ENCODE measurements around the gene NNAT.

NNAT gene

DNA sequence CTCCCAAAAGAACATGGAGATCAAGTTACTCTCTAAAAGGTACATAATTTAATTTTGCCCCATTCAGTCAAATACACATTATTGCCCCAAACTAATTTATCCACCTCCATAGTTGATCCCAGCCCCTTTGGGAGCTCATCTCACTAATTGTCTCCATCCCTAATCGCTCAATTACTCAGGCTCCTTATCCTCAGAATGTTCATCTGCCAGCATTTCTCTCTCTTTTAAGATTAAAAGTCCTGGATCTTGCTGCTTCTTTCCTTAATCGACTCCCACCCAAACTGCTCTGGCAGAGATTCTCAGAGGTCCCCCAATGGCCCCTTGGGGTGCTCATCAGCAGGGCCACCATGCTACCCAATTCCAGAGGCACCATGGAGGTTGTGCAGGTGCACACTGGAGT is 18.4 kb upstream of the NNAT start:
- no peak for DNase-seq (ENCODE audit: low read depth)

DNA sequence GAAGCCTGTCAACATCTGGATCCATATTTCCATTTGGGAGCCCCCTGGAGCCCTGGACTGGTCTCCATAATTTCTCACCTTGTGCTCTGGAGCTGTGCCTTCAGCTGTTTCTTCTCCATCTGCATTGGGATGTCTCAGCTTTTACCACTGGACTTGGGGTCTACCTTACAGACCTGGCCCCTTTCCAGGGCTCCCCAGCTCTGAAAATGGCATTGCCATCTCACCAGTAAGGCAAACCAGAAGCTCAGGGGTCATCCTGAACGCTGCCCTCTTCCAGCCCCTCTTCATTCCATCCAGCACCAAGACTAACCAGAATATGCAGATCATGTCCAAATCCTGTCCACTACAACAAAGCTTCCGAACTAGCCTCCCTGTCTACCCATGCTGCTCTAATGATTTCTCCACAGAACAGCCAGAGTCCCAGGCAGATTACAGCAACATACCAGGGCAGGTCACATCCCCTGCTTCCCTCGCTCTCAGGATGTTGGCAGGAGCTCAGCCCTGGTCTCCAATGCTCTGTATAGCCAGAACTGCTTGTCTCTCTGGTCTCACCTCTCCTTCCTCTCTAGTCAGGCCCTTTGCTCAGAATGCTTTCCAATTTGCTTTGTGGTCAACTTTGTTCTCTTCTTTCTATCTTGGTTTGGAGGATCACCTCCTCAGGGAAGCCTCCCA is 17.7 kb upstream of the NNAT start:
- no peak for DNase-seq (ENCODE audit: low read depth)

DNA sequence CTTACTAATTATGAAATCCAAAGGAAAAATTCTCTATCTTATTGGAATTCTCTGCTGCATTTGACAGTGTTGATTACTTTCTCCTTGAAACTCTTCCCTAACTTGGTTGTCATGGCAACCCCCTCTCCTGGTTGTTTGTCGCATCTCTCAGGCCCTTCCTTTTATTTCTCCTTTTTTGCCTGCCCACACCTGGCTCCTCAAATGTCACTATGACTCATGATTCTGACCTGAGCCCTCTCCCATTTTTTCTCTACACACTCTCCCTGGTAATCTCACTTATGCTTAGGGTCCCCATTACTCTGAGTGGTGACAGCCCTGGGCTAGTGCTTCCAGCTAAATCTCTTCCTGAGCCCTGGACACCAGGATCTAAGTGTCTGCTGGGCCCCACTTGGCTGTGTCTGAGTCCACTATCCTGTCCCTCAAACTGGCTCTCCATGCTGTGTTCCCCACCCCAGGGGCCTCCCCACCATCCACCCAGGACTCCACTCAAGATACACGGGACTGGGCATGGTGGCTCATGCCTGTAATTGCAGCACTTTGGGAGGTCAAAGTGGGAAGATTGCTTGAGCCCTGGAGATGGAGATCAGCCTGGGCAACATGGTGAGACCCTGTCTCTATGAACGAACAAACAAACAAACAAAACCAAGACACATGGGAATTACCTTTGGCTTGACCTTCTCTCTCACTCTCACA is 16.5 kb upstream of the NNAT start:
- DNase-seq (ENCODE audit: low read depth): no peak

DNA sequence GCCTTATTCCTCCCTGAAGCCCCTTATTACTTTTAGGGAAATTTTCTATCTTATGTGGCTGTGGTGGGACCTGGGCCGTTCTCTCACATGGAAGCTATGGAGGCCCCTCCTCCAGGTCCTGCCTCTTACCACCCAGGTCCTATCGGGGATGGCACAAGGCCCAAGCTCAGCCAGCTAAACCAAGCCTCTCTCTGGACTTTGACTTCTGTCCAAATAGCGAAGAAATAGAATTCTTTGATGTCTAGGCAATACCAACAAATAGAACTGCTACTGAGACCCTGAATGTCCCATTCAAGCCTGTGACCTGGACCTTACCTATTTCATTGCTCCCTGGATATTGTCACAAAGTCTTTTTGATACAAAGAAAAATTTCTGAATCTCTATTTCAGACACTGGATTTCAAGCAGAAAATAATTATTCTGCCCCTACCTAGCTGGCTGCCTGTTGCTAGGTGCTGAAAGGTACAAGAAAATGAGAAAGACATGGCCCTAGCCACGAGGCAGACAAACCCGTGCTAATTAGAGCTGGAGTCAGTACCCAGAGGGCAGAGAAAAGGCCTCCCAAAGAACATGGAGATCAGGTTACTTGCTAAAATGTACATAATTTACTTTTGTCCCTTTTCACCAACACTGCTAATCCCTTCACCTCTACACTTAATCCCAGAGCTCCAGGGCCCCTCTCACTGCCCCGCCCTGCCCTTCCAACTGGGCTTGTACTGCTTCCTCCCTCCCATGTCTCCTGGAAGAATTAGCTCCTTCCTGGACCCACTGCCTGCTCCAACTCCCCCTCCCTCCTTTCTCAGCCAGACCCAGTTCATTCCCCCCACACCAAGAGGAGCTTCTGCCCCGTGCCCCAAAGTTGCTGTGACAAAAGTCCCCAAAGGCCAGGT is 15.5 kb upstream of the NNAT start:
- no peak for DNase-seq (ENCODE audit: low read depth)

DNA sequence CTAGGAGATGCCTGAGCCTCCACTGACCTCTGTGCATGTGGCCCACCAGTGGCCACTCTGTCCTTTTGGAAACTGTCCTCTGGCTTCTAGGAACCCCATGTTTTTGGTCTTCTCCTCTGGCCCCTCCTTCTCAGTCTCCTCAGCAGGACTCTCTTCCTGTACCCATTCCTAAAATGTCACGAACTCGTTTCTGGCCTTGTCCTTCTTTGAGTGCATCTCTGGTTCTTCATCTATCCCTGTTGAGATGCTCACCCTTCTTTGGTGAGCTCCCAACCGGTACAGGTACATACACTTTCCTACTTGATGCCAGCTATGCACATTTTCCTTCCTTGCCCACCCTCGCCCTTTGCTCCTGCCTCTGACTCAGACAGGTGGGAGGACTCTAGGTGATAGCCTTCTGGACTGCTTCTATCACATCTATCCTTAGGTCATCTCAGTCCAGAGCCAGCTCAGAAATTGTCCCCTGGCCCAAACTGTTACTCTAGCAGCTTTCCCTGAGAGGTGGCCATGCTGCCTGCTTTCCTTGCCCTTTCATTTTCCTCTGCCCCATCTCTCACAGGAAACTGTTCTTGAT is 14.8 kb upstream of the NNAT start:
- DNase-seq (ENCODE audit: low read depth): no peak

DNA sequence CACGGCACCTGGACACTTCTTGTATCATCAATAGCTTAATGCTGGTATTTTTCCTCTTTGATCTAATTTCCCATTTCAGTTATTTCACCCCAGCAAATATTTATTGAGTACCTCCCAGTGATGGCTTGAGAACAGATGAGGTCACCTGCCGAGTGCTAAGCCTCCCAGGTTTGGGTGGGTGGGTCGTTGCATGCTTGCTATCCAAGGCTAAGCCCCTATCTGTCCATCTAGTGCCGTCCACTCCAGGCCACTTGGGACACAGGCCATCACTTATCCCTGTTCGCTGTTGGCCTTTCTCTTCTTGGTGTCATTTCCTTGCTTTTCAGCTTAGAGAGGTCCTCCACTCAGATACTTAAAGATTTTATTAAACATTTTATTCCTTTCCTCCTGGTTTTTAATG is 10.8 kb upstream of the NNAT start:
- no peak for DNase-seq (ENCODE audit: low read depth)

DNA sequence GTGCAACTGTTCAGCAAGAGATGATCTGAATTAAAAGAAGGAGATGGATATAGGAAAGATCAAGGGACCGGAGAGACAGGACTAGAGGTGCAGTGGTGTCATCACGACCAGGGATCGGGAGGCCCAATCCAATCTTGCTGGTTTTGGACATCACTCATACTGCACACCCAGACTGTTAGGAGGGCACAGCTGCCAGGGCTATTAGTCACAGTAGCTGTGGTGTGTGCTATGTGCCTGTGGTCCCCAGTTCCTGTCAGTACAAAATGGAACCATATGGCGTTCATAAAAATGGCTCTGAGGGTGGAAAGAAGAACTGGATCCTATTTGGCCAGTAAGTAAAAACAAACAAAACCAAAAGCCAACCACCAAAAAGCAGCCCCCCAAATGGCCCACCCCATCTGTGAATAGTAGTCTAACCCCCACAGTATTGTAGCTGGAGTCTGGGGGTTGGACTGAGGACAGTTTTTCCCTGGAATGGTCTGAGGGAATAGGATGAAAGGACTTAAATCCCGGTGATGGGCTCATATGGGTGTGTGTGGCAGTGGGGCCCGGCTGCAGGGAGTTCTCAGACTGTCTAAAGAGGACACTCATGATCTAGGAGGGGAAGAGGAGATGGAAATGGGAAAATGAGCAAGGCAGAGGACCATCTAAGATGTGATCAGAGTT is 9.3 kb upstream of the NNAT start:
- DNase-seq (ENCODE audit: low read depth): no peak

DNA sequence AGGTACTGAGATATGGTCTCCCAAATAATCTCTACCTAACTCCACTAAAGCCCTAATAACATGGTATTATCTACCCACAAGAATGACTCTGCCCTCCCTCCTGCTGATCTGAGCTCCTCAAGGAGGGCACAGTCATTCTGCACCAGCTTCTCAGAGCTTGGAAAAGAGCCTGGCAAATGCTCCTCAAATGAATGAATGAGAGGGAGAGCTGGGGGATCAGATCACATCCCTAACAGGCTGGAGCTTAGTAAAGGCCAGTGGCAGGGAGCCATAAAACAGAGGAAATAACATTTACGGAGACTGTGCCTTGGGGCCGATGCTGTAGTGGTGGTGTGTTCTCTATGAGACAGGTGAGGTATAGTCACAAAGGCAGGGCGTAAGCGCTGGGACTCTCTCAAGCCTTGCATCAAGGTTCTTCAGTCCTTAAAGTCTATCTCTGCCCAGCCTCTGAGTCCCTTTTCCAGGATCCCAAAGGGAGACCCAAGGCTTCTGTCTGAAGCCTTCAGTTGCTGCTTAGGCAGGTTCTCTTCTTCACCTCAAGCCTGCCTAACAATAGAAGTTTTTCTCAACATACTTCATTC is 7.2 kb upstream of the NNAT start:
- DNase-seq (ENCODE audit: low read depth): no peak

DNA sequence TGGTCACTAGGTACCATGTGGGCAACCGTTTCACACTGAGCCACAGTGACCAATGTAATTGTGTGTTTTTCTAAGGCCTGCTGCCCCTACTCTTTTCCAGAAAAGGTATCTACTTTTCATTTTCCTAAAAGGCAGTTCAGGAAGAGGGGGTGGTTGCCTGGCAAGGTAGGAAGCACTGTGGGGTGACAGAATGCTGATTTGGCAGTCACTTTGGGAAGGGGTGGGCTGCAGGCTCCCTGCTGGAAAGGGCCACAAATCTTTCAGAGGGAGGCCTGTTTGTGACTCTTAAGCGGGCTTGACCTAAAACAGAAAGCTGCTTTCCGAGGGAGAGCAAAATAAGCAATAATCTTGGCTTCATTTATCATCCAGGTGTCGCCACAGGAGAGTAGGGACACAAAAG is 5.2 kb upstream of the NNAT start:
- DNase-seq (ENCODE audit: low read depth): no peak

DNA sequence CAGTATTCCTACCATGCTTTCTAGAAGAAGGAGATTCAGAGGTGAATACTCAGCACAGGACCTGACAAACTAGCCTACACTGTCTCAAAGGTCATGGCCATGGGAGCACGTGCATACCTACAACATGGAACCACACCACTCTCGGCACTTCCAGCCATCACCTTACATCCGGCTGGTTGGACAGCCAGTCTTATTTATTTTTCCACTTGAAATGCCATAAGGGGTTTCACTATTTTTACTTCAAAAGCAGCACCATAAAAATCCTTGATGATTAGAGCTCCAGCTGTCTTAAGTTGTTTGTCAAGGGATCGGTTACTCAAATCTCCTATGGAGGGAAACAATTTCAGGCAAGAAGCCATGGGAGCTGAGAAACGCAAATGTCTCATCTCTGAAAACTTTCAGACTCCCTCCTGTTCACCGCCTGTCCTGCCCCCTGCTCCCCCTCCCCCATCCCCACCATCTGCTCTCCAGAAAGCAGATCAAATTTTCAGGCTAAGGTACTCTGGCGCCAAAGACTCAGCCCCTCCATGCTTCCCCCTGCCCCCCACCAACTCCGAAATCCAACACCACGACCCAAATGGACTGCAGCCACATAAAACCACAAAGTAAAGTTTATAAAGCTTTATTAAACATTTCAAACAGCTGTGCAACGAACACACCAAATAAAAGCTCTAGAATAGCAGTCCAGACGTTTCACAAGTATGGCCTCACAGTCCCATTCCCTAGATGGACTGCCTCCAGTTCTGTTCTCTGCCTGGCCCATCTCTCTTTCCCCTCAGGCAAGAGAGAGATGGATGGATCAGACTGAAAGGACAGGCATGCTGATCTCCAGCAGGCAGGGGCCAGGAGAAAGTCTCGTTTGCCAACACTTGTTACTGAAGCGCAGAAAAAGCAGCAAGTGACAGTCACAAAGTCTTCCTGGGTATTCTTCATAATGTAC is 4.0 kb upstream of the NNAT start:
- DNase-seq (ENCODE audit: low read depth): no peak

DNA sequence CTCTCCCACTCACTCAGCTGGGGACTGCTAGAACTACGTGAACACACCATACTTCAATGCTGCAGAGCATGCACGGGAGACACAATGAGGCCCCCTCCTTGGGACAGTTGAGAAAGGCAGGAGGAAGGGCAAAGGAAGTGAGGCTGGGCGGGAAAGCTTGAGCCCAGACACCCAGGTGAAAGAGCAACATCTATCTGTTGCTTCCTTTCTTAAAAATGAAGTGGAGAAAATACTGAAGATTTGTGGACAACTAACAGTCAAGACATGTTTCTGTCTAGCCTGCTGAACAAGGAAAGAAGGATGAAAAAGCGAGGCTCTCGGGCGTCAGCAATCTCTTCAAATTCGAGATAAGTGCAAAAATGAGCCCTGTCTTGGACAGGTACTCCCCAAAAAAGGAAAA is 3.0 kb upstream of the NNAT start:
- no peak for DNase-seq (ENCODE audit: low read depth)

DNA sequence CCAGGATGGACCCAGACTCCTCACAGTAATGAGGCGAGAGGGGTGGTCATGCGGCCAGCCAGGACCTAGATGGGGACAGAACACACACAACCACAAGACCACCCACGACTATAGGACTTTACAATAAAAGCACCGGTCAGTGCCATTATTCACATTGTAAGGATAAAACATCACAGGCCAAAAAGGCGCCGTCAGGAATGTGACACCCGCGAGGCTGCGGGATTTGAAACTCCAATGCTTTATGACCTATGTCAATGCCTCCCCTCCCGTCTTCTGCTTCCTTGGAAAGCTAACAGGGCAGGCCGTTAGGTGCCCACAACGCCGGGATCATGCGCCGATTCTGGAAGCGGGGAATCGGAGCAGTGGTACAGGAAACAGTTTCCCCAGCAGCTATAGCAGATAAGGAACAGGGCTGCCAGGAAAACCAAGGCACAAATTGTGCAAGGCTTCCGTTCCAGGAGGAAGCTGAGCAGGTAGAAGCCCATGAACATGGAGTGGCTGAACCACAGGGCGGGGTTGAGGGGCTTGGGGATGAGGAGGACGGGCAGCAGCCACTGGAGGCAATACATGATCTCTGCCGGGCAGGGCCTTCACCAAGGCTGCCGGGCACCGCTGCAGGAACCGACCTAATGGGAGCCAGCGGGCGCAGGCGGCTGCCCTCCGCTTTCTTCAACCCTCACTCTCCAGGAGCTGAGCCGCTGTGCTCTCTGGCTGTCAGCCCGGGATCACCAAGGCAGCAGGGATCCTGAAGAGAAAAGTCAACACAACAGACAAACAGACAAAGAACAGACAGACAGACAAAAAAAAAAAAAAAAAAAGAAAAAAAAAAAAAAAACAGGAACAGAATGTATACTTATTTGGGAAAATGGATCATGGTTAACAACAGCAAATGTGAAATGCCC is 2.2 kb upstream of the NNAT start:
- DNase-seq (ENCODE audit: low read depth): no peak

DNA sequence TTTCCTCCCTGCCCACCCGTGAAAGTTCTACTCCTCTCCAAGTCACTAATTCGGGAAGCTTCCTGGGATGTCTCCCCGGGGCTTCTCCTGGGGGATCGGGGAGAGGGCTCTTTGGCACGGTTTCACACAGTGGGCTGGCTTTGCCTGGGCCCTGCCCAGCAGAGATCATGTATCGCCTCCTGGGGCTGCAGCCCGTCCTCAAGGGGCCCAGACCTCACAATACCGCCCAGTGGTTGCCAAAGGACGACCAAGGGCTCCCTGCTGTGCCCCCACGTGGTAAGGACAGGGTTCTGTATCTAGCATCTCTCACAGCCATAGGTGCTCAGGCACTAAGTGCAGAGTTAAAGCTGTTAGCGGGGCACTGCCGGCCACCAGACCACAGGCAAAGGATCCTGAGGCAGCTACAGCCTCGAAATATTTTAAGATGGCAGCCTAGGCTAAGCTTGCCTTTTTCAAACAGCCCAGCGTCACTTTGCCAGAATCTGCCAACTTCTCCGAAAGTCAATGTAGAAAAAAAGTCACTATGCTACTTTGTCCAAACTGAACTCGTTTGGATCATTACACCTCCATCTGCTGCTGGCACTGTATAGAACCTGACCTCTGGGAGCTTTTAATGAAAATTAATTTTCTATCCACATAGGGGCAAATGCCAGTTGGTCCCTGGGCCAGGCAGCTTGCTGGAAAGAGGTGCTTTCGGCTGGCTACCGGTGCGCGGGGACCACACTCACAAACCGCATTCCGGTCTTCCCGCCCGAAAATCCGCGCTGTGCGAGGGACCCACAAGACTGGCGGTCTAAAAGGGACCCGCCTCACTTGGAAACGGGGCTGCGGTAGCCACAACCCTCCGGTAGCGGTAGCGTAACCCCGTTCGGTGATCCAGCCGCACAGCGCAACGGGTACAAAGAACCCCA is 1.3 kb upstream of the NNAT start:
- DNase-seq (ENCODE audit: low read depth): no peak

DNA sequence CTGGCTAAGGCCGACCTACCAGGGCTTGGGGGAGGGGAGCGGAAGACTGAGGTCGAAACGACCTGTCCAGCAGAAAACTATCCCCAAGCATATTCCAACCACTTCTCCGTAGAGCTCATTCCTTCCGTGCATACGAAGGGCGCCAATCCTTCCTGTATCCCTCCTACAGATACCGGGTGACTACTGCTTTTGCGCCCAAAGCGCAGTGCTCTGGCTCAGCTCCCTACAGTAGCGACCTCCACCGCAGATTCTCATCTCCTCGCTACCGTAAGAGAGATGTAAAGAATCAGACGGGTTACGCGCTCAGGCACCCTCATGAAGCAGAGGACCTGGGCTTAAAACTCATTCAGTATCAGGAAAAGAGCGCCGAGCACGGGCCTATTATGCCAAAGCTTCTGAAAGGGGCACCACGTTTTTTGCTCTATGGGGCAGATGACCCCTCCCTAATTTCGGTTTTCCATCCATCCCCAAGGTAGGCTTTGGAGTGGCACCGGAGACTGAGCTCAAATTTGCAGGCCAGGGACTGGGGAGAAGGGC is 563 bp upstream of the NNAT start:
- DNase-seq (ENCODE audit: low read depth): no peak

DNA sequence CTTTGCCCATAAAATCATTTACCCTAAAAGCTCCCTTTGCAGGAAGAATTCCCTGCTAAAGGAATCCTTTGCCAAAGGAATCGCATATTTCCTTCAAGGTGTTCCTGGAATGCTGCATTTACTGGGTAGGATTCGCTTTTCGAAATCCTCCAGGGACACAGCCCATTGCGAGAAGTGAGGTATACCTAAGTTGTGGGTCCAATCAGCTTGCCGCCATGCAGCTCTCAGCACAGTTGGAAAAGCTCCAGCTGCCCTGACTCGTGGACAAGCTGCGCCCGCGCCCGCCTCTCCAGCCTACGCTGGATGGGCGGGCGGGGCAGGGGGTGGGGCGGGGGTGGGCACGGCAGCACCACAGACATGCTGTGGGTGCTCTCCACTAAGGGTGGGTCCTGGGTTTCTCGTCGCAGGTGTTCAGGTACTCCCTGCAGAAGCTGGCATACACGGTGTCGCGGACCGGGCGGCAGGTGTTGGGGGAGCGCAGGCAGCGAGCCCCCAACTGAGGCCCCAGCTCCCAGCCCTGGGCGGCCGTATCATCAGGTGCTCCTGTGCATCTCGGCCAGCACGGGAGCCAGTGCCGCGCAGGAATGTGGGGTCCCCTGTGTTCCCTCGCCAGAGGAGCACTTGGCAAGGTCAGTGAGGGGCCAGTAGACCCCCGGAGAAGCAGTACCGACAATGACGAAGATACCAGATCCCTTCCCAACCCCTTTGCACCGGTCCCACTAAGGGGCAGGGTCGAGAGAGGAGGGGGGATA is 1.4 kb downstream of the NNAT start:
- no peak for DNase-seq (ENCODE audit: low read depth)

DNA sequence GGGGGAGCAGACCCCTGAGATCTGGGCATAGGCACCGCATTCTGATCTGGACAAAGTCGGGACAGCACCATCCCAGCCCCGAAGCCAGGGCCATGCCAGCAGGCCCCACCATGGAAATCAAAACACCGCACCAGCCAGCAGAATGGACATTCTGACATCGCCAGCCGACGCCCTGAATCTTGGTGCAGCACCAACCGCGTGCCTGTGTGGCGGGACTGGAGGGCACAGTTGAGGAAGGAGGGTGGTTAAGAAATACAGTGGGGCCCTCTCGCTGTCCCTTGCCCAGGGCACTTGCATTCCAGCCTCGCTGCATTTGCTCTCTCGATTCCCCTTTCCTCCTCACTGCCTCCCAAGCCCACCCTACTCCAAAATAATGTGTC is 2.0 kb downstream of the NNAT start:
- no peak for DNase-seq (ENCODE audit: low read depth)

DNA sequence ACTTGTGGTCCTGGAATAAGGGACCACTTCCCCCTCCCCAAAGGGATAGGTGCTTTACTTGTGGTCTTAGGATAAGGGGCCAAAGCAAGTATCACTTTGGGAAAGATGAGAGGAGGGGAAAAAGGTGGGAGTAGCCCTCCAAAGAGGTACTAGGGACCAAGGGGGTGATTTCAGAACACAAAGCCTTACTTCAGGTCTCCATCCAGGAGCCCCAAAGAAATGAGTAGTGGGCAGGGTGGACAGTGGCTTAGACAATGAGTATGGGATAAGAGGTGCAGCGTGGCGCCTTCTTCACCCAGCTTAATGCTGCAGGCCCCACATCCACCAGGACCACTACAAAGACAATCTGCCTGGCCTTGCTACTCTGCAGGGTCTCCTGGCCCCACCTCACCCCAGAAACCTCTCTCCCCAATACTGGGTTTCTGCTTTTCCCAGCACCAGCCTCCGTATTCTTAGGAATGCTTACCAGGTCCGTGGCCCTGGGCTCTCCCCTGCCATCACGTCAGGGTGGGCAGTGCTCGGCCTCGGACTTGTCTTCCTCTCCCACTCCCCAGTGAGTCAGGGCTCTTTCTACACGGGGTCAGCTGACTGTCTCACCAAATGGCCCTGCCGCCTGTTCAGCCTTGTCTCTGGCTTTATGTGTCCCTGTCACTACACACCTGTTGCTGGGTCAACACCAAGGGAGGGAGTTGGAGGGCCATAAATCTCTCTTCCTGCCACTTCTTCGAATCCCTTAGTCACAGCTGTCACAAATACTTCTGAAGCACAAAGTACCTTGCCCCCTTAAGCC is 3.1 kb downstream of the NNAT start:
- no peak for DNase-seq (ENCODE audit: low read depth)

Measured in non-pigmented ciliary epithelial cell (primary cell).